HepG2 (cell line): ENCODE results near the gene NSD1. TPM values are rescaled to one million over a fixed set of nuclear protein-coding genes. Genes with fewer than 3 reads are reported as not detected.

Source experiments
- DBP ChIP-seq: sonication (generic); formaldehyde crosslinking; IDR thresholded peaks from 2 replicates; pipeline ENCODE4 v1.4.0; 2020; ENCODE audit warnings: missing genetic modification reagents; ENCODE audit errors: not compliant biosample characterization
- HMG20B ChIP-seq: conservative IDR thresholded peaks from 2 replicates; pipeline ENCODE4 v1.6.1; 2016; ENCODE audit warnings: missing genetic modification reagents, missing compliant biosample characterization
- HMGXB3 ChIP-seq: sonication (generic); formaldehyde crosslinking; IDR thresholded peaks from 2 replicates; pipeline ENCODE4 v1.4.0; 2020; ENCODE audit warnings: missing genetic modification reagents, borderline replicate concordance
- IKZF1 ChIP-seq: fragments of 450-650 bp; IDR thresholded peaks from 2 replicates; pipeline ENCODE4 v1.7.1; 2016
- JUN ChIP-seq: sonication (generic); formaldehyde crosslinking; IDR thresholded peaks from 2 replicates; pipeline ENCODE4 v1.4.0; 2020; ENCODE audit warnings: mild to moderate bottlenecking, missing genetic modification reagents
- KLF12 ChIP-seq: sonication (generic); formaldehyde crosslinking; IDR thresholded peaks from 2 replicates; pipeline ENCODE4 v1.4.0; 2020; ENCODE audit warnings: missing genetic modification reagents, borderline replicate concordance
- LBX2 ChIP-seq: sonication (generic); formaldehyde crosslinking; IDR thresholded peaks from 2 replicates; pipeline ENCODE4 v1.5.0; 2020; ENCODE audit warnings: missing genetic modification reagents, mild to moderate bottlenecking, borderline replicate concordance
- MIER3 ChIP-seq: IDR thresholded peaks from 2 replicates; pipeline ENCODE4 v1.6.1; 2016; ENCODE audit warnings: missing compliant biosample characterization, borderline replicate concordance
- PRDM15 ChIP-seq: sonication (generic); formaldehyde crosslinking; IDR thresholded peaks from 2 replicates; pipeline ENCODE4 v1.4.0; 2020; ENCODE audit warnings: missing genetic modification reagents
- RAD51 ChIP-seq: fragments of 450-650 bp; IDR thresholded peaks from 2 replicates; pipeline ENCODE4 v1.6.1; 2016; ENCODE audit warnings: borderline replicate concordance
- SAFB2 ChIP-seq: sonication (generic); formaldehyde crosslinking; IDR thresholded peaks from 2 replicates; pipeline ENCODE4 v1.5.1; 2020; ENCODE audit warnings: missing genetic modification reagents, low read depth, mild to moderate bottlenecking, borderline replicate concordance
- ZBTB49 ChIP-seq: sonication (generic); formaldehyde crosslinking; IDR thresholded peaks from 2 replicates; pipeline ENCODE4 v1.4.0; 2020; ENCODE audit warnings: missing genetic modification reagents, borderline replicate concordance
- ZNF274 ChIP-seq: sonication (generic); formaldehyde crosslinking; IDR thresholded peaks from 2 replicates; pipeline ENCODE4 v1.5.1; 2020; ENCODE audit warnings: mild to moderate bottlenecking, missing genetic modification reagents
- ZNF75D ChIP-seq: sonication (generic); formaldehyde crosslinking; IDR thresholded peaks from 2 replicates; pipeline ENCODE4 v1.8.1; 2023; ENCODE audit warnings: missing genetic modification reagents, mild to moderate bottlenecking, borderline replicate concordance
- ZNF784 ChIP-seq: sonication (generic); formaldehyde crosslinking; IDR thresholded peaks from 2 replicates; pipeline ENCODE4 v1.5.1; 2020; ENCODE audit warnings: missing genetic modification reagents, mild to moderate bottlenecking, borderline replicate concordance
- polyA plus RNA-seq, 8 experiments: library from polyadenylated mRNA; depleted of rRNA in 3 of 8; stranded (reverse) in 7 of 8; unstranded in 1 of 8; fragments of >200 nt; fragmentation: Illumina TruSeq in 4 of 8; extraction: Trizol in 4 of 8; gene quantifications; 2 replicates each; pipeline versions ENCODE4 v1.2.1 to v1.2.3, GENCODE V29; 2011 to 2016; ENCODE audit warnings: low read depth in 4 of 8, missing spikeins in 1 of 8, mixed read lengths in 1 of 8; ENCODE audit not compliant: insufficient read depth in 1 of 8
- total RNA-seq, 5 experiments: library from RNA; depleted of rRNA; stranded (reverse); fragments of >200 nt; fragmentation: Illumina TruSeq; extraction: Trizol; gene quantifications; 2 replicates each; pipeline ENCODE4 v1.2.3, GENCODE V29; 2016; ENCODE audit warnings: low read depth in 1 of 5

Gene NSD1
- total and polyA plus RNA-seq, 2 of the 13 experiments (the other 11 are each of a cell fraction or from before 2014, with no cell fraction given) = 0.01 to 0.09 TPM

- no peak; the same call in 1 of the 2 replicates for TF ChIP-seq LBX2 (CRISPR knock-in tag)
- TF ChIP-seq RAD51 = no peak
- TF ChIP-seq KLF12 (CRISPR knock-in tag) = 0 out of 2 replicates have a peak, but pooled peaks have one; percentile 17
- 0 out of 2 replicates have a peak, but pooled peaks have one; percentile 30 for TF ChIP-seq MIER3 (CRISPR knock-in tag)
- no peak for TF ChIP-seq HMG20B (CRISPR knock-in tag)
- TF ChIP-seq SAFB2 (CRISPR knock-in tag) = 0 out of 2 replicates have a peak, but pooled peaks have one; percentile 21
- TF ChIP-seq PRDM15 (CRISPR knock-in tag) = no peak
- TF ChIP-seq ZNF784 = no peak
- TF ChIP-seq ZNF274 (CRISPR knock-in tag) = peak; percentile 23; the same call in 1 of the 2 replicates
- TF ChIP-seq DBP (CRISPR knock-in tag) = no peak
- TF ChIP-seq ZNF75D (CRISPR knock-in tag) = no peak
- TF ChIP-seq ZBTB49 (CRISPR knock-in tag) = no peak
- no peak; the same call in 1 of the 2 replicates for TF ChIP-seq HMGXB3 (CRISPR knock-in tag)
- TF ChIP-seq IKZF1 = no peak
- TF ChIP-seq JUN (CRISPR knock-in tag) = no peak
Observed at GRCh38 chr5:177105691-177106476, 27.7 kb upstream of the NSD1 start (continued).
